Fibroblast of pulmonary artery (primary cell): ENCODE results near the gene HPCA.

Experiments
- DNase-seq: peaks from one replicate; pipeline ENCODE4 v3.0.0-alpha.2; 2010; ENCODE audit warnings: low read depth
- H3K4me3 ChIP-seq: replicated peaks from 2 replicates; pipeline ENCODE4 v1.5.1; 2011; ENCODE audit warnings: low read depth, mild to moderate bottlenecking, control low read depth, low read length, moderate library complexity
- TF ChIP-seq, protein P1 (sequence below): IDR thresholded peaks from 2 replicates; pipeline ENCODE4 v1.5.1; 2011; ENCODE audit warnings: mild to moderate bottlenecking, control low read depth, low read length, inconsistent platforms; ENCODE audit errors: missing control alignments

Gene HPCA

DNA sequence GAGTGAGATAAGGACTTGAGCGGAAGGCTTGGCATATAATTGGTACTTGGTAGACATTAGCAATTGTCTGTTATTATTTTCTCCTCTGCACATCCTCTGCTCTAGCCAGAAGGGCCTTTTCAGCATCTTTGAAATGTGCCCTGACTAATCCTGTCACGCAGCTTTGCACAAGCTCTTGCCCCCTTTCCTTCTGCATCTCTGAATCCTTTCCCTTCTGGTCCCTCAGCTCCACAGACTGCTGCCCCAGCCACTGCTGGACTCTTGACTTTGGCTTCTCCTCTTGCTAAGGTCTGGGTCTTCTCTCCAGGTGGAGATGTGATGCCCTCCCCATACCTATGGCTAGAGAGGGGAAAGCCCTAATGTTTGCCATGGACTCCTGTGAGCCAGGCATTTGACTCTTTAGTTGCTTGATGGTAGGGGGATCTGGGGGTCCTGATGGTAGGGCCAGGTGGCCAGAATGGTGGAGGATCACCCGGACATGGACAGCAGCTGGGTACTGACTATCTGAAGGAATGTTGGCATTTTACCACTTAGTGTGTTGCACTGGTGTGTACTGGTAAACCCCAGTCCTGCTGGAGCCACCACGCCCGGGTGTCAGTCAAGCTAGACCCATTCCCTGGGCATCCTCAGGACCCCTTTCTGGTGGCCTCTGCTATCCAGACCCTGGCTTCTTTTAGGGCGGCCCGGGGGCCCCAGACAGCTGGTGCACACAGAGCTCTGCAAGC, 4.4 kb downstream of the HPCA start:
- TF ChIP-seq, protein P1, sequence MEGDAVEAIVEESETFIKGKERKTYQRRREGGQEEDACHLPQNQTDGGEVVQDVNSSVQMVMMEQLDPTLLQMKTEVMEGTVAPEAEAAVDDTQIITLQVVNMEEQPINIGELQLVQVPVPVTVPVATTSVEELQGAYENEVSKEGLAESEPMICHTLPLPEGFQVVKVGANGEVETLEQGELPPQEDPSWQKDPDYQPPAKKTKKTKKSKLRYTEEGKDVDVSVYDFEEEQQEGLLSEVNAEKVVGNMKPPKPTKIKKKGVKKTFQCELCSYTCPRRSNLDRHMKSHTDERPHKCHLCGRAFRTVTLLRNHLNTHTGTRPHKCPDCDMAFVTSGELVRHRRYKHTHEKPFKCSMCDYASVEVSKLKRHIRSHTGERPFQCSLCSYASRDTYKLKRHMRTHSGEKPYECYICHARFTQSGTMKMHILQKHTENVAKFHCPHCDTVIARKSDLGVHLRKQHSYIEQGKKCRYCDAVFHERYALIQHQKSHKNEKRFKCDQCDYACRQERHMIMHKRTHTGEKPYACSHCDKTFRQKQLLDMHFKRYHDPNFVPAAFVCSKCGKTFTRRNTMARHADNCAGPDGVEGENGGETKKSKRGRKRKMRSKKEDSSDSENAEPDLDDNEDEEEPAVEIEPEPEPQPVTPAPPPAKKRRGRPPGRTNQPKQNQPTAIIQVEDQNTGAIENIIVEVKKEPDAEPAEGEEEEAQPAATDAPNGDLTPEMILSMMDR, result no peak
- DNase-seq, result no peak

DNA sequence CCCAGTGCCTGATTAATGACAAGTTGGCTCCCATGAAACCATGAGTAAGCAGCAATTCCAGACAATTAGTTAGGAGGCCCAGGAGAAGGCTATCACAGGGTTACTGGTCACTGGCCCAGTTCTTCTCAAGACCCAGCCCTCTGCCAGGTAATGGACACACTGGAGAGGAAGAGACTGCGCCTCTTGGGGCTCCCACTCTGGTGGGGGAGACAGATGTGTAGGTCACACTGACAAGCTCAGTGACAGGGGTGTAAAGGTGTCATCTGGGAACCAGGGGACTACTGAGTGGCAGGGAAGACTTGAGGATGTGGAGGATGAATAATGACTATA, 4.9 kb downstream of the HPCA start:
- TF ChIP-seq, protein P1, result no peak
- no peak for DNase-seq
- no peak overlapping the region for H3K4me3 ChIP-seq

More for the DNA sequence above, 4.4 kb downstream of the HPCA start:
- H3K4me3 ChIP-seq, result no peak overlapping the region

DNA sequence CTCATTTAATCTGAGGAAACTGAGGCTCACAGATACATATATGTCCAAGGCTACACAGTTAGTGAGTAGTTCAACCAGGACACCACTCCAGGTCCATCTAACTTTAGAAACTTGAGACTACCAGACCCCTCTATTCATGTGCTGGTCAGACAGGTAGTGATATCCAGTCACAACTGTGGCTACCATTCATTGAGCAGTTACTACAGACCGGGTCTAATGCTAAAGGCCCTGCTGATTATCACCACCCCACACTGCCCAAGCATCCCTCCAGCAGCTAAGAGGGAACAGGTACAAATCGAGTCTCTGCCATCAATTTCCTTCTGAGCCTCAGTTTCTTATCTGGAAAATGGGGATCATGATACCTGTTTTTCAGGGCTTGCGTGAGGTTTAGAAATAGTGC, 5.3 kb downstream of the HPCA start:
- TF ChIP-seq, protein P1, result no peak
- H3K4me3 ChIP-seq, result no peak overlapping the region
- DNase-seq, result no peak

DNA sequence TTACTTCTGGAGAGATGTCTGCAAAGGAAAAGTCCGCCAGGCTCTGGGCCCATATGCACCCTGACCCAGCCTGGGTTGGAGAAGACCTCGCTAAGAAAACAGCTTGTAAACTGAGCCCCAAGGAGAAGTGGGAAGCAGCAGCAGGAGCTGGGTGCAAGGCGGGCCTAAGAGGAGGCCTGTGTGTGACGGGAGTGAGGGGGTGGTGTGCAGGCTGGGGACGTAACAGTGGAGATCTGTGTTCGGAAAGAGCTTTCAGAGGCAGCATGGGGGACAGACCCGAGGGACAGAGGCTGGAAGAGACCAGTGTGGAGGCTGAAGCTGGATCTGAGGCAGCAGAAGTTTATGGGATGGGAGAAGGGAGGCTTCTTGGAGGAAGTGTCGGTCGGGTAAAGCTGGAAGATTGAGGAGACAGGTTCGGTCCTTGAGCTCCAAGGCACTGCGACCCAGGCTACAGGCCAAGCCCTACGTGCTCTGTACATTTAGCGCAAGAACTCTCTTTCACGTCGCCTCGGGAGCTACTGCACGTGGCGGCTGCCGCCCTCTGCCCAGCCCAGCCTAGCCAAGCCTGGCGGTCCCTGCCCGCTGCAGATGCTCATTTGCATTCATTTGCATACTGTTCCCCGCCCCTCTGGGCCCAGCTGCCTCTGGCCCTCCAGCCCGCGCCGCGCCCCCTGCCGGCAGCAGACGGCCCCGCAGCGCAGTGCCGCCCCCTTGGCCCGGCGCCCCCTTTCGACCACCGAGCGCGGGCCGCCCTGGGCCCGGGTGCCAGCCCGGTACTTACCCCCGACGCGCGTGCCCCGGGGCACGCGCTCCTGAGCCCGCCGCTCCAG, 6.3 kb downstream of the HPCA start:
- peak; percentile 23 for DNase-seq
- TF ChIP-seq, protein P1, result peak; percentile 6
- H3K4me3 ChIP-seq, result peak overlapping the region; percentile 51

DNA sequence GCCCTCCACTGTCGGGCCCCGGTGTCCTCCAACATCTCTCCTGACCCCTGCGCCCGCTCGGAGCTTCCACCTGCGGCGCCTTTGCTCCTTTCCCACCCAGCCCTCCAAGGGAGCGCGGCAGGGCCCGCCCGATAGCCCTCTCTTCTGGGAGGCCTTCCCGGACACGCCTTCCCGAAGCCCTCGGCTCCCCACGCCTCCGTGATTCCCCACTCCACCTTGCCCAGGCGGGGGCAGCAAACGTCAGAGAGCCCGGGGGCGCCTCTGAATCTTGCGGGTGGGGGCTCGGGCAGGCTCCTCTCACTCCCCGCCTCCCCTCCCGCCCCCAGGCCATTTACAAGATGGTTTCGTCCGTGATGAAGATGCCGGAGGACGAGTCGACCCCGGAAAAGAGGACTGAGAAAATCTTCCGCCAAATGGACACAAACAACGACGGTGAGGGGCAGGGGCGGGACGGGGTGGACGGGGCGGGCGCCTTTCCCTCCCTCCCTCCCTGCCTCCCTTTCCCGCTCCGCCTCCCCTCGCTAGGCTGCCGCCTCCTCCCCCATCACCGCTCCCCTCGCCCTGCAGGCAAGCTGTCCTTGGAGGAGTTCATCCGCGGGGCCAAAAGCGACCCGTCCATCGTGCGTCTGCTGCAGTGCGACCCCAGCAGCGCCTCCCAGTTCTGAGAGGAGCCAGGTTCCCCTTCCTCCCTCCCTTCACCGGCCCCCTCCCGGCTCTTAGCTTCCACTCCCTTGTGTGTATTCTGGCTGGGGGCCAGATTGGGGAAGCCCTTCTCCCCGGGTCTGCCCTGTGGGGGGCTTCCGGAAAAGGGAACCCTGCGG, 7.1 kb downstream of the HPCA start:
- peak overlapping the region; percentile 51 for H3K4me3 ChIP-seq
- TF ChIP-seq, protein P1, result no peak
- DNase-seq, result peak; percentile 18

DNA sequence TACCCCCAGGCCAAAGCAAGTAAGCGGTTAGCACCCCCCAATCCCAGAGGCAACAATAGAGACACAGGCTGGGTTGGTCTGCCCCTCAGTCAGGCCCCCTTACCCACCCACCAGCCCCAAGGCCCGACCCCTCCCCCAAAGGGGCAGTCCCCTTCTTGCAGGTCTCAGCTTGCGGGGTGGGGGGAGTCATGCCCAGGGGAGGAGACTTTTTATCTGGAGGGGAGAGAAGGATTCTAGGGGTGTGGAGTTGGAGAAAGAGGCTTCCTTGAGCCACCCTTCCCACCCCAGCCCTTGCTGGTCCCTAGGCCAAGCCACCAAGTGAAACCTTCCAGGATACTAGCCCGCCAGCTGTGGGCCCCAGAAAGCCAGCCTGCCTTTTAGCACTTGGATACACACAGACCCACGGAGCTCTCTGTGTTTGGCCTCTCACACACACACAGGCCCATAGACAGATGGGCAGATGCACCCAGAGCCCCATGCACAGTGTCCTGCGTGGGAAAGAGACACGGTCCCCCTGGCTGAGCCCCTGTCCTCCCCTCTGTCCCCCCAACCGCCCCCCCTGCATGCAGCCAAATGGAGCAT, 7.8 kb downstream of the HPCA start:
- H3K4me3 ChIP-seq, result no peak overlapping the region
- no peak for DNase-seq
- TF ChIP-seq, protein P1, result no peak
